ENCODE measurements around the gene KATNB1.

The KATNB1 gene

GRCh38 chr16:57756424-57757325 lies 21.1 kb downstream of the KATNB1 start:
- DNase-seq (ENCODE audit: low read depth in 2 of 2) = no peak

DNA sequence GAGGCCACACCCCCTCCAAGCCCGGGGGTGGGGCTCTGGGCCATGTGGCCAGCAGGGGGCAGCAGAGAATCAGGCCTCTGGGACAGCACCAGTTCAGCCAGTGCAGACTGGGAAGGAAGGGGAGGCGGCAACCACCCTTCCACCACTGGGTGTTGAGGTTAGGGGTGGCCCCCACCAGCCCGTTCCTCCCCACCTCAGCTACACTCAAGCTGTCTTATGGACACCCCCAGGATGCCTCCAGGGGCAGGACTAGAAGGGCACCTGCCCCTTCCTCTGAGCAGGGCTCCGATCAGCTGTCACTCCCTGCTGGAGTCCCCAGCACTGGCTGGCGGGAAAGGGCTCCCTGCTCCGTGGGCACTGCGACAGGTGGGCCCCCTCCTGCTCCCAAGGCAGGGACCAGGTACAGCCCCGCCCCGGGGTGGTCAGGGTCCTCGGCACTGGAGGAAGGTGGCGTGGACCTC lies 21.8 kb downstream of the KATNB1 start:
- peak; percentile 72 to 91 for DNase-seq (ENCODE audit: low read depth in 2 of 2)

DNA sequence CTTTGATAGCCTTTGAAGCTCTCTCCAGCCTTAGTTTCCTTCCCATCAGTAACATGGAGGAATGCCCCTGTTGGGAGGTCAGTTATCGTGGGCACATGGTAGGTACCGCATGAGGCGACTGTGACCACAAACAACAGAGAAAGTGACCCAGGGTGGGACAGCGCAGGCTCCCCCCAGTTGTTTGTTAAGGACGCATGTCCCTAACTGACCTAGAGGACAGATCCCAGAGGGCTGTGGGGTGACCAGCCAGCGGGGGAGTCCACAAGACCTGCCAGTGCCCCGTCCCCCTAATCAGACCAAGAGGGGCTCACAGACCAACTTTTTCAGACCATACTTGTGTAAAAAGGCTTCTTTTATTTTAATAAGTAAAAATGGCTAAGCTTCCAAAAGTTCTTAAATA lies 22.3 kb downstream of the KATNB1 start:
- no peak for DNase-seq (ENCODE audit: low read depth in 2 of 2)

GRCh38 chr16:57758331-57759117 lies 23.0 kb downstream of the KATNB1 start:
- DNase-seq (ENCODE audit: low read depth in 2 of 2) = no peak

DNA sequence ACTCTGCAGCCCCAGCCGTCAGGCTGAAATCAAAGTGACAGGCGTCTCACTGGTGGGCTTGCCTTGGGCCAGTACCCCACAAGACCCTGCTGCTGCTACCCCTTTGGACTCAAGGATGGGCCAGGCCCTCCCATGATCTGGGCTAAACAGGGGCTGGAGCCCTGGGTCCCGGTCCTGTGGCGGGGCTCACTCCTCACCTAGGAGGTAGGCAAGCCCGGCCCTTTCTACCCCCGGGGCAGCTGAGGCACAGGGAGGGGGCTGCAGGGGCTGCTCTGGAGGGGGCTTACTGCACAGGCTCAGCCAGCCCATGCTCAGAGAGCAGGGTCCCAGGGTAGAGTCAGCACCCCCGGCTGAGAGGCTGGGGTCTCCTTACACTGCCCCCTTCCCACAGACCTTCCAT lies 23.6 kb downstream of the KATNB1 start:
- no peak for DNase-seq (ENCODE audit: low read depth in 2 of 2)

DNA sequence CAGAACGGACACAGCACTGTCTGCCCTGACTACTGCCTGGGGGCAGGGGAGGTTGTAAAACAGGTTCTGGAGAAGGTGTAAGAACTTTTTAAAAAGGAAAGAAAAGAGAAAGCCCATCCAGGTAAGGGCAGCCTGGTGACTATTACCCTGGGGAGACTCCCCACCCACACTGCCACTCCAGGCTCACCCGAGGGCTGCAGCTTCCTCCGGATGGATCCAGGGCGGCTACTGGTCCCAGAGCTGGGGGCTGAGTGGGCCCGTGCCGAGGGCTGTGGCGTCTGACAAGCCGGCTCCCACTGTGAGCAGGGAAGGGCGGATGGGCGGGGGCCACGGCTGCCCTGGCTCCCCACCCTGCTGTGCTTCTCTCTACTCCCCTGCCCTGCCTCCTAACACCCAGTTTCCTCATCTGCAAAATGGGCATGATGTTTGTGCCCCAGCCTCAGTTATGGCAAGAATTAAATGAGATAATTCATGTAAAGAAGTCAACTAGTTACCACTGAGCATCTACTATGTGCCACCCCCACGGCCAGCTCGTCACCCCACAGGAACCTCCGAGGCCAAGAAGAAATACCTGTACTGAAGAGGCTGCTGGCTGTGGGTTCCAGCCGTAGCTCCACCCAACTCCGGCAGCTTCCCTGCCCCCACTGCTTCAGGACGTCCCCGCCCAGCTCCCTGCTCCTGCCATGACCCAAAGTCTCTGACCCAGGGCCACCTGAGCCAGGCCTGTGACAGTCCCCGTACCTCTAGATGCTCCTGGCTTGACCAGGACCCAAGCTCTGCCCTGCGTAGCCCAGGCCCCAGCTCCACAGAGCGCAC lies 24.2 kb downstream of the KATNB1 start:
- no peak for DNase-seq (ENCODE audit: low read depth in 2 of 2)

- no peak for DNase-seq (ENCODE audit: low read depth in 2 of 2)
These were observed 25.0 kb downstream of the KATNB1 start for GRCh38 chr16:57760357-57761160.

DNA sequence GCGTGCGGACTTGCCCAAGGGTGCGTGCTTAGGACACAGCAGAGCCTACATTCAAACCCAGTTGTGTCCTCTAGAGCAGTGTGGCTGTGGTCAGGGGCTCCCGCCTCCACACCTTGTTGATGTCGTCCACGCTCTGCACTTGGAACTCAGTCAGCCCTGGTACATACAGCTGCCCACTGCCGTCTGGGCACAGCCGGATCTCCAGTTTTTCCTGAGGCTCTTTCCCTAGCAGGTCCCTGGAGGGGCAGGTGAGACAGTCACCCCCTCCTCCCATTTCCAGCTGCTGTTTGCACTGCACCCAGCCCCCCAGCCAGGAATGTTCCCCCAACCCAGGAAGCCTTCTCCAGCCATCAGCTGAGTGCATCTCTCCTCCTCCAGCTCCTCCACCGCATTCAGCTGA lies 25.7 kb downstream of the KATNB1 start:
- no peak for DNase-seq (ENCODE audit: low read depth in 2 of 2)

- DNase-seq (ENCODE audit: low read depth in 2 of 2) = no peak
These were observed 26.4 kb downstream of the KATNB1 start for GRCh38 chr16:57761957-57762356.

DNA sequence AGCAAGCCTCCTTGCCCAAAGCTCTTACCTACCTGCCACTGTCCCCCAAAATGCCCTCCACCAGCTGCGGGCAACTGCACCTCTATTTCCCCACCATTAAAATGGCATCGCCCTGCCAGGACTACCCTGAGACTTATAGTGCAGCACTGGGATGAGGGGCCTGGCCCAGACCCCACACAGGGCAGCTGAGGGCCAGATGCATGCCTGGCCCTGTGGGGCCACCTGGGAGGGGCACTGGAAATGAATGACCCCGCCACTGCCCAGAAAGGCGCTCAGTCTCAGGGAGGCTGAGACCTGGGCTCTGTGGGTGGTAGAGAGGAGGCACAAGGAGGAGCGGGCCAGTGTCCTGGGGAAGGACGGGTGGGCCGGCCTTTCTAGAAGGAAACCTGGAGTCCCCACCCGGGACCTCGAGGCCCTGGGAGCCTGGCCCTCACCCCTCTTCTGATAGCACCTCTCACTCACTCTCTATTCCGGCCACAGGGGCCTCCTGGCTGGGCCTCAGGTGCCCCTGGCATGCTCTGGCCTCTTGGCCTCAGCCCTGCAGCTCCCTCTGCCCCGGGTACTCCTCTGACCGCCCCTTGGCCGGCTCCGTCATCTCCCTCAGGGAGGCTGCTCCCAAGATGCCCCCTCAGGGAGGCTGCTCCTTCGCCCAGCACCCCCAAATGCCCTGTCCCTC lies 26.9 kb downstream of the KATNB1 start:
- DNase-seq (ENCODE audit: low read depth in 2 of 2) = no peak

DNA sequence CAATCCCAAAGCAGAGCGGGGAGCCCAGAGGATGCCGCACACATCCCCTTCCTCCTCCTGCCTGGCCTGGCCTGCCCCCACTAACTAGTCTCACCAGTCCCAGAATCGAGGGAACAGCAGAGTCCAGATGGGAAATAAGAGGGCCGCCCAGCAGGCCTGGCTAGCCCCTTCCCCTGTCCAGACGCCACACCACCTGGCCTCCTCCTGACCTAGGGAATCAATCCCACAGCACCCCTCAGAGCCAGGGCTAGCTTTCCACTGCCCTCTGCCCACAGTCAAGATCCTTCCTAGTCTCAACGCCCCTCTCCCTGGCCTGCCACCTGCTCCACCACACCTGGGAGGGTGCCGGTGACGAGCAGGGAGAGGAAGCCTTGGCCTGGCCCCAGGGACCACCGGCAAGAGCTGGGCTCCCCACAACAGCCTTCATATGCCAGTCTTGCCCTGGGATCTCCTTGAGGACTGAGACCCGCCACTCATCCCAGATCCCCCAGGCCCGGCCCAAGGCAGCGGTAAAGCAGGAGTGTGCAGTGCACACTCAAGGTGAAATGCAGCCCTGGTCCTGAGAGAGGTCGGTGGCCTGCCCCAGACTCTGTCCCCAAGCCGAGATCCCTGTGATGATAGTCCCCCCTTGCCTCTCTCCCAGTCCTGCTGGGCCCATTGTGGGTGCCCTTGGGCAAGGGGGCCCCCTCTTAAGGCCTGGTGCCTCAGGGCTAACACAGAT lies 27.9 kb downstream of the KATNB1 start:
- no peak for DNase-seq (ENCODE audit: low read depth in 2 of 2)

DNA sequence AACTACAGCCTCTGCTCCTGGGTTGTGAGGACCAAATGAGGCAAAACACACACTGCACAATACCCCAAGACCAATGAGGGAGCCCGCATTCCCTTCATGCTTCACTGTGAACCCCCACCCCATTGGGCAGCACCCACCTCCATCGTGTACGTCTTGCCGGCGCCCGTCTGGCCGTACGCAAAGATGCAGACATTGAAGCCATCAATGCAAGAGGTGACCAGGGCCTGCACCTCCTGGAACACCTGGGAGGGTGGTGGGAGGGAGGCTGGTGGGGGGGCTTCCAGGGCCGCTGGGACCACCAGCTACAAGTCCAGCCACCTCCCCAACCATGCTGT lies 28.4 kb downstream of the KATNB1 start:
- no peak for DNase-seq (ENCODE audit: low read depth in 2 of 2)

GRCh38 chr16:57764341-57765159 lies 29.0 kb downstream of the KATNB1 start:
- peak in 1 of 2 donors; percentile 5 for DNase-seq (ENCODE audit: low read depth in 2 of 2)

- no peak for DNase-seq (ENCODE audit: low read depth in 2 of 2)
These were observed 29.7 kb downstream of the KATNB1 start for GRCh38 chr16:57765160-57765728.

- DNase-seq (ENCODE audit: low read depth in 2 of 2) = no peak
These were observed 31.3 kb downstream of the KATNB1 start for GRCh38 chr16:57766714-57767348.

- DNase-seq (ENCODE audit: low read depth in 2 of 2) = no peak
These were observed 34.1 kb downstream of the KATNB1 start for GRCh38 chr16:57769541-57770145.

DNA sequence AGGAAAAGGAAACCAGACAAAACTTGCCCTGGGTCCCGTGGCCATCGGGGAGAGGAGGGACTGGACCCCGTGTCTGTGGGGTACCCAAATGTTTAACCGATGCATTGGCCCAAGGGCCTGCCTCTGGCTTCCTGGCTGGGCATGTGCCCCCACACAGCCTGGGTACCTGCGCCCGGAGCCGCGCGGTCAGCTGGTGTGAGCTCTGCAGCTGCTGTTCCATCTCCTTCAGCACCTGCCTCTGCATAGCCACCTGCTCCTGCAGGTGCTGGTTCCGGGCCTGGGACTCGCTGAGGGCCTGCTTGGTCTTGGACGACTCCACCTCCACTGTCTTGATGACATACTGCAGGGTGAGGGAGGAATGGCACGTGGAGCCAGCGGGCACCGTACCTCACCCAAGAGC lies 34.8 kb downstream of the KATNB1 start:
- DNase-seq (ENCODE audit: low read depth in 2 of 2) = no peak

Measured in stimulated activated CD4-positive, alpha-beta T cell treated with anti-CD3 and anti-CD28 coated beads, Interleukin-1b, Interleukin-23, amount 100 ng/mL, for 1 hour (primary cell).